NCI-H1105 (cell line): ENCODE results near the gene DAPL1.
"Not testable (repeated sequence)": the region's sequence is repeated elsewhere in the genome, so short reads cannot be mapped to it uniquely, and the experiment has no call there.

ENCODE experiments used
- DNase-seq: peaks from one replicate; lab custom pipeline; 2025; lab: John Stamatoyannopoulos, UW

The DAPL1 gene

DNA sequence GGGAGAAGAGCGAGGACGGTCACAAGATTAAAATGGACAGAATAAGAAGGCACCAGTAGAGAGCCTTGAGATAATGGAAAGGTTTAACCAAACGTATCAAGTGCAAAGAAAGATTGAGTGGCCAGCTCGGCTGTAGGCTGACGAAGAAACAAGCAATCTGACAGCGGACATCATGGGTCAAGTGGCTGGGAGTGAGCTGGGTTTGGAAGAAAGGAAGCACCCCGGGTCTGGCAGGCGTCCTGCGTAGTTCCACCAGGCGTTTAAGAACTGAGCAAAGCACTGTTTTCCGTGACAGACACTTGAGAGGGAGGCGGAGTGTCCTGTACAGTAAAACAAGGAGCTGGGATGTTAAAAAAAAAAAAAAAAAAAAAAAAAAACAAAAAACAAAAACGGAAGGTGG lies 27.1 kb downstream of the DAPL1 start:
- no peak for DNase-seq

DNA sequence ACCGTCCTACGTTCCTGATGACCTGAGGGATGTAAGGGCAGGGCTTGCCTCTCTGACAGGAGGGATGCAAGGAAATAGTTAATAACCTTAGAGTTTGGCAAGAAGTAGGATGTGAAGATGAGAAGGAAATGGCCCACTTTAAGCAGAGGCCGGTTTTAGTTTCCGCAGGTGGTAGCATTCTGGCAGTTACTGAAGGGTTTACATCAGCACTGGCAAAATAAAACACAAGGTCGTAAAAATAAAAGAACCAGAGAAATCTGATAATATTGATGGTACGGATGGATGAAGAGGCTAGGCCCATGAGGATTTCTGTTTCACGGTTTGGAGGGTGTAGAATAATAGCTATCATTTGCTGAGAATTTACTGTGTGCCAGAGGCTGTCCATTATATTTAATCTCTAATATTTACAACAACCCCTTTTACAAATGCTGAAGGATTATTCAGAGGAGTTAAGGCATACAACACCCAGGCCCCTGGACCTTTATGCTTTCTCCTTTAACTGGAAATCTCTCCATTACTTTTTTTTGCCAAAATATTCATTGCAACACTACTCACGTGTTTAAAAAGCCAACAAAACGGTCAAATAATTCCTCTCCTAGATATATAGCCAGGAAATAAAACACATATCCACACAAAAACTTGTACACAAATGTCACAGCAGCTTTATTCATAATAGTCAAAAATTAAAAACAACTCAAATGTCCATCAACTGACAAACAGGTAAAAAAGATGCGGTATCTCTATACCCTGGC lies 28.5 kb downstream of the DAPL1 start:
- DNase-seq, result no peak

DNA sequence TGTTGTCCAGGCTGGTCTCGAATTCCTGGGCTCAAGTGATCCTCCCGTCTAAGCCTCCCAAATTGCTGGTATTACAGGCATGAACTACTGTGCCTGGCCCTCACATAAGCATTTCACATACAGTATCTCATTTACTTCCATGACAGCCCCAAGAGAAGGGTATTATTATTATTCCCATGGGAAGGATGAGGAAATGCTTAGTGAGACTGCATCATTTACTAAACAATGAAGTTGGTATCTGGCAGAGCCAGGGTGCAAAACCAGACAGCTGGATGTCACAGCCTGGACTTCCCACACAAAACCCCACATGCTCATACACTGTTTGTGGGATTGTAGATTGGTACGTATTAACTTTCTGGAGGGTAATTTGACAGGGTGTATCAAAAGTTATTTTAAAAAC lies 29.9 kb downstream of the DAPL1 start:
- DNase-seq, result no peak

DNA sequence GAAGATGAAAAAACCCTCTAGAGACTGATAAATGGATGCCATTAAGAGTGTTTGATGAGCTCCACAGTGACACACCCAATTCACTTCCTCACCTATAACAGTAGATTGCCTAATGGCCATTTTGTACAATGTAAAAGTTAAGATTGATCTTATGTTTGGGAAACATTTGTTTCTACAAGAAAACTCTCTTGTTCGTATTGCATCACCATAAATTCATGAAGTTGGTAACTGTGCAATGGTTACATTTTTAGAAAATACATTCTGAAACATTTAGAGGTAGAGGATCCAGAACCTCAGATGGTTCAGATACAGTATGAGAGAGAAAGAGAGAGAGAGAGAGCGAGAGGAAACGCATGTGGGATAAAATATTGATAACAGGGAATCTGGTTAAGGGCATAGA lies 31.8 kb downstream of the DAPL1 start:
- no peak for DNase-seq

DNA sequence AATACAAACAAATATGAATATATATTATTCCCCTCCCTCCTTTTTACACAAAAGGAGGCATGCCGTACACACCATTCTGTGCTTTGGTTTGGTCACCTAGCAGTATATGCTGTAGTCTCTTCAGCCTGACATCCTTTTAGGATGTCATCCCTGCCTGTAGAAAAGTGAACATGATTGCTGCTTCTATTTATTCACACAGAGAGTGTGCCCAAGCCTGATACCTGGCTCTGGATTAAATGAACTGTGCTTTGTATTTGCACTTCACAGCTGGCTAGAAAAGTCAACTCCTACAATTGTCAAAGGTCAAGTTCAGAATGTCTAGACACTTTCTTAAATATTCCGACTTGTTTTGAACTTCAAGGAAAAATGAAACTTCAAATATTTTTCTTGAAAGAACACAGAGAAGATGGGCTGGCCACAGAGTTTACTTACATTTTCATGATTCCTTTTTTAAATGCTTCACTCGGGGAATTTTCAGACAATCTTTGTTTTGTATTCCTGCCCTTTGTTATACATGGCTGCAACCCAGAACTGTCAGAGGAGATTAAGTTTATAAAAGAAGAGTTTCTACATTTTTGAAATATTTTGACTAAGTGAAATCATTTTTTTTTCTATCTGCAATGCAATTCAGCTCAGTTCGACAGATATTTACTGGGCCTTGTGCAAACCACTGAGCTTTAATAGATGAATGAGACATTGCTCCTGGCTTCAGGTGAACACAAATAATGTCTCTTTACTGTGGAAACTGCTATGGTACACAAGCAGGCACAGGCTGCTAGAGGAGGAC lies 33.5 kb downstream of the DAPL1 start:
- DNase-seq, result no peak

DNA sequence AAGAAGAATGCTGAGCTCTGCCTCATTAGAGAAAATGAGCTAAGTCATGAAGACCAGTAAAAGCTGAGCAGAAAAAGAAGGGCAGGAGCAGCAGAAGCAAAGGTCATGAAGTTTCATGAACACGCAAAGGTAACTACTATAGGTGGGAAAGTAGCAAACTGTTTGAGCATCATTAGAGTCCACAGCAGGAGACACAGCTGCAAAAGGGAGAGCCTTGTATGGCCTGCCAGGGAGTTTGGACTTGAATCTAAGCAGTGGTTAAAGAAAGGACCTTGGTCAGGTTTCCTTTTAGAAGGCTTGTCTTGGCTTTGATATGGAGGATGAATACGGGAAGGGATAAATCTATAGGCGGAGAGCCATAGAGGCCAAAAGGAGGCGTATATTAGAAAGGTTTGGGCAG lies 34.0 kb downstream of the DAPL1 start:
- DNase-seq, result no peak

DNA sequence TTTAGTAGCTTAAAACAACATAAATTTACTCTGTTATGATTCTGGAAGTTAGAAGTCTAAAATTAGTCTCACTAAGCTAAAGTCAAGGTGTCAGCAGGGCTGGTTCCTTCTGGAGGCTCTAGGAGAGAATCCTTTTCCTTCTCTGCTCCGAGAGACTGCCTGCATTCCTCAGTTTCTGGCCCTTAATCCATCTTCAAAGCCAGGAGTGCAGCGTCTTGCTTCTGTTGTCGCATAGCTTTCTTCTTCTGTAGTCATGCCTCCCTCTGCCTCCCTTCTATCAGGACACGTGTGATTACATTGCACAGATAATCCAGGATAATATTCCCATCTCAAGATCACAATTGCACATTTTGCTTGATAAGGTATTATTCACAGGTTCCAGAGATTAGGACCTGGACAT lies 35.1 kb downstream of the DAPL1 start:
- no peak for DNase-seq

DNA sequence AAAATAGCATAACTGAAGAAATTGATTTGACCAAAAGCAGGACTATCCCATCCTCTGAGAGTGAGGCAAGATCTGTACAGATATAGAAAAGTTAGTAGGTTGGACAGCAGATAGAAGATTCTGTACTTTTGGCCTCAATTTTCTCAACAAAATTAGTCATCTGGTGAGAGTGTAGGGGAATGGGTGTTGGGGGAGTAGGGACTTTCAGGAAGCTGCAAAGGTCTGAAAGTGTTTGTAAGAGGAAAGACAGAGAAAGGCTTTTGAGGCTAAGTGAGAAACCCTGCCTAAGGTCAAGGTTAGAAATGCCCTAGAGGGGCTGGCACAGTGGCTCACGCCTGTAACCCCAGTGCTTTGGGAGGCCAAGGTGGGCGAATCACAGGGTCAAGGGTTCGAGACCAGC lies 40.3 kb downstream of the DAPL1 start:
- no peak for DNase-seq

DNA sequence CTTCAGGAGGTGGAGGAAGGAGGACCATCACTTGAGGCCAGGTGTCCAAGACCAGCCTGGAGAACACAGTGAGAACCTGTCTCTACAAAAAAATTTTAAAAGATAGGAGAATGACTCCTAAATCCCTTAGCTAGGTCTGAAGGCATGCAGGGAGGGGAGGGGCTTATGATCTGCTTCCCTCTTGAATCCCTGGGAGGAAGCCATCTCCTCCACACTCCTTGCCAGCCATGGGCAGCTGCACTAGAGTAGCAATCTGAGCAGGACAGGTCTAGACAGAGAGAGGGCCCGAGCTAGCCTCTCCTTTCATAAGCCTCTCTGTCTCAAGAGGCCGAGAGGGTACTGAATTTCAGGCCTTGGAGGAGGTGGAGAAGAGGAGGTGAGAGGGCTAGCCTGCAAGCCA lies 42.5 kb downstream of the DAPL1 start:
- no peak for DNase-seq

DNA sequence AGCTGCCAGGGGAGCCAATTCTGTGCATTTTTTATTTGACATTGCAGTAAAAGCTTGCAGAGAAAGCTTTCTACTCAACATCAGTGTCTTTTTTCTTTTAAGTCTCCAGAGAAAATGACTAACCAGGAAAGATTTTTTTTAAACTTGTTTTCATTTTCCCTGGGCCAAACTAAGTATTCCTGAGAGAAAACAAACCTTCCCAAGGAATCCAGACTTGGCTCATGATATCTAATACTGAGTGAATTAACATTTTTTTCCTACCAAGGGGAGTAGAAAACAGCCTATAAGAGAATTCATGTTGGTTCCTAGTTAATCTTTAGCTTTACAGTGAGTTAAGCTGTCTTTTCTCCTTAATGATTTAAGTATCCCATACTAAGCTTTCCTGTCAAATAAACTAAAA lies 46.7 kb downstream of the DAPL1 start:
- no peak for DNase-seq

DNA sequence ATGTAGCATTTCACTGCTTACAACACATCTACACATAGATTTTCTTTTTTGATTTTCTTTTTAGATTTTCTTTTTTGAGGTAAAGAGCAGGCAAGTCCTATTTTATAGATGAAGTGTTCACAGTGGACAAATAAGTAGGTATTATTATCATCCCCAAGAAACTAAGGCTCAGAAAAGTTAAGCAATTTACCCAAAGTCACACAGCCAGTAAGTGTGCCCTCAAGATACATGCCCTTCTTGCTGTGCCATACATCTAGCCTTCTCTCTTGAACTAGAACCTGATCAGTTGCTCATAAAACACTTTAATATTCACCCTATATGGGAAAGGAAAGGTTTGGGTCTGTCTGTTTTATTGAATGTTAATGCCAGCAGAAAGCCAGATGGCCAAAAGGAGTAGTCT lies 50.3 kb downstream of the DAPL1 start:
- no peak for DNase-seq

DNA sequence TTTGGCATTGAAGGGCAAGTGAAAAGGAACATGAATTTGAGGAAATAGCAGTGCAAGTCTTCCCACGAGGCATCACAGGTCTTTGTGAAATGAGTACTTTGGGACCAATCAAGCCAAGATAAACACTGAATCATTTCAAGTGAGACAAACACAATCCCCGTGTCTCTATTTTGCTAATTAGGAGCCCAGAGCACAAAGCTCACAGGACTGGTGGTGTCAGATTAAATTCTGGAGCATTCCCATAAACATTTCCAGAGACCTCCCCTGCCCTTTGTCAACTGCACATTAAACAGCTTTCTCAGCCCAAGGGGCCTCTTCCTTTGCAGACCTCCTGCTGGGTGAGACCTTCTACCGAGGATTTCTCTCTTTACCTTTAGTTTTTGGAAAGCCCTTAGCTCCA lies 50.7 kb downstream of the DAPL1 start:
- DNase-seq, result no peak

DNA sequence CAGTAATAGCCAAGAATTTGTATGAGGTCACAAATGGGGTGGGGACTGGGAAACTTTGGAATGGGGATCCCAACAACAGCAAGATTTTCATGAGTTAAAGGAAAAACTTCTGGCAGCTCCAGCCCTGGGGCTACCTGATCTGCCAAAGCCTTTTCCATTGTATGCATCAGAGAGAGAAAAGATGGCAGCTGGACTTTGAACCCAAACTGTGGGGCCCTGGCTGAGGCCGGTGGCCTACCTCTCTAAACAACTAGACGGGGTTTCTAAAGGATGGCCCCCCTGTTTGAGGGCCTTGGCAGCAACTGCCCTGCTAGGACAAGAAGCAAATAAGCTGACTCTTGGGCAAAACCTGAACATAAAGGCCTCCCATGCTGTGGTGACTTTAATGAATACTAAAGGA lies 52.4 kb downstream of the DAPL1 start:
- DNase-seq, result not testable (repeated sequence)

DNA sequence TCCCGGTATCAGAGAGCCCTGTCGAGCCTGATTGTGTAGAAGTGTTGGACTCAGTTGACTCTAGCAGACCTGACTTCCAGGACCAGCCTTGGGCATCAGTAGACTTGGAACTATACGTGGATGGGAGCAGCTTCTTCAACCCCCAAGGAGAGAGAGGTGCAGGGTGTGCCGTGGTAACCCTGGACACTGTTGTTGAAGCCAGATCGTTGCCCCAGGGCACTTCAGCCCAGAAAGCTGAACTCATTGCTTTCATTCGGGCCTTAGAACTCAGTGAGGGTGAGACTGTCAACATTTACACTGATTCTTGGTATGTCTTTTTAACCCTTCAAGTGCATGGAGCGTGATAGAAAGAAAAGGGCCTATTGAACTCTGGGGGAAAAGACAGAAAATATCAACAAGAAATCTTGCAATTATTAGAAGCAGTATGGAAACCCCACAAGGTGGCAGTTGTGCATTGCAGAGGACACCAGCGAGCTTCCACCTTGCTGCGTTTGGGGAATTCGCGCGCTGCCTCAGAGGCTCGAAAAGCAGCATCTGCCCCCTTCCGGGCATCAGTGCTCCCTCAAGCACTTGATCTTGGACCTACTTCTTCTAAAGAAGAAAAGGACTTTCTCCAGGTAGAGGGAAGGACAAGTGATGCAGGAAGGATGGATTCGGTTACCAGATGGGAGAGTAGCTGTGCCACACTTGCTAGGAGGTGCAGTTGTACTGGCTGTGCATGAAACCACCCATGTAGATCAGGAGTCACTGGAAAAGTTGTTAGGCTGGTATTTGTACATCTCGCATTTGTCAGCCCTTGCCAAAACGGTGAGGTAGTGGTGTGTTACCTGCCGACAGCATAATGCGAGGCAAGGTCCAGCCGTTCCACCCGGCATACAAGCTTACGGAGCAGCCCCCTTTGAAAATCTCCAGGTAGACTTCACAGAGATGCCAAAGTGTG lies 53.2 kb downstream of the DAPL1 start:
- DNase-seq, result not testable (repeated sequence)

DNA sequence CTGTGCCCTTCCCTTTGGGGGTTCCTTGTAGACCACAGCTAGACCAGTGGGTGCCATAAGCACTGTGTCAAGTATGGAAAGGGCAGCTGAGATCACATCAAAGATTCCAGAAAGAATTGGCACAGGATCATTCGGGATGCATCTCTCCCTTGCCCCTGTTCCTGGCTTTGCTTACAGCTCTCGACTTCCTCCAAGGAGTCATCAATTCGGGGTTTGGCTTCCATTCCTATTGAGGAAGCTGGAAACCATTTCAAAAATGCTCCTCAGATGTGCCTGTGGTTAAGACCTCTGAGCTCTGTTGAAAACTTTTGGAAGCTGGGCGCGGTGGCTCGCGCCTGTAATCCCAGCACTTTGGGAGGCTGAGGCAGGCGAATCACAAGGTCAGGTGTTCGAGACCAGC lies 65.1 kb downstream of the DAPL1 start:
- DNase-seq, result not testable (repeated sequence)

DNA sequence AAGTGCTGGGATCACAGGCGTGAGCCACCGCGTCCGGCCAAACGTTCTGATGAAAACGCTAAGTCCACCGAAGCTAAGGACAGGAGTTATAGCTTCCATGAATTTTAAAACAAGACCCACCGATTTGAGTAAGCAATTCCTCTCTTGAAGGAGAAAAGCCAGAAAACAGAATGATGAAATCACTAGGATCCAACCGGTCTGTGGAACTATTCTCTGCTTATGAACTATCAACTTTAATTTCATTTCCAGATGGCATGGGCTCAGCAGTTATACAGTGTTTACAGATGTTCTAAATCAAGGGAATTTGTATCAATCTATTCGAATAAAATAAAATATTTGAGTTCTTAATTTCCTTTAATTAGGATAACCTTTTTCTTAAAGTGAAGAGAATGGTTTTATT lies 66.5 kb downstream of the DAPL1 start:
- DNase-seq, result not testable (repeated sequence)

DNA sequence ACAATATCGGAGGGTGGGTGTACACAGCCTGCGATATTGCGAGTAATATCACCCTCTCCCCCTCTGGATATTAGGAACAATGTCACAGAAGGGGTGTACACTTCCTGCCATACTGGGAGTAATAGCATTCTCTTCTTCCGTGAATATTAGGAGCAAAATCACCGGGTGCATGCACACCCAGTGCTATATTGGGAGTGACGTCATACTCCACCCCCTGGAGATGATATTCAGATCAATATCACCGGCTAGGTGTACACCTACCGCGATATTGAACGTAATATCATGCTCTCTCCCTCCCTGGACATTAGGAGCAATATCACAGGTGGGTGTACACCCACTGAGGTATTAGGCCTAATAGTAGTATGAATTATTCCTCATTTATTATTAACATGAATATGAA lies 70.4 kb downstream of the DAPL1 start:
- DNase-seq, result not testable (repeated sequence)
